ENCODE data around the gene CD164L2. TPM values are rescaled to one million over a fixed set of nuclear protein-coding genes. Genes with fewer than 3 reads are reported as not detected.
A peak's percentile ranks its signal among the peaks of the same experiment; 100 is the strongest.

The CD164L2 gene
- total RNA-seq, 4 donors from 2014 or later, result 5.9 to 14.3 (median 10.3) TPM

DNA sequence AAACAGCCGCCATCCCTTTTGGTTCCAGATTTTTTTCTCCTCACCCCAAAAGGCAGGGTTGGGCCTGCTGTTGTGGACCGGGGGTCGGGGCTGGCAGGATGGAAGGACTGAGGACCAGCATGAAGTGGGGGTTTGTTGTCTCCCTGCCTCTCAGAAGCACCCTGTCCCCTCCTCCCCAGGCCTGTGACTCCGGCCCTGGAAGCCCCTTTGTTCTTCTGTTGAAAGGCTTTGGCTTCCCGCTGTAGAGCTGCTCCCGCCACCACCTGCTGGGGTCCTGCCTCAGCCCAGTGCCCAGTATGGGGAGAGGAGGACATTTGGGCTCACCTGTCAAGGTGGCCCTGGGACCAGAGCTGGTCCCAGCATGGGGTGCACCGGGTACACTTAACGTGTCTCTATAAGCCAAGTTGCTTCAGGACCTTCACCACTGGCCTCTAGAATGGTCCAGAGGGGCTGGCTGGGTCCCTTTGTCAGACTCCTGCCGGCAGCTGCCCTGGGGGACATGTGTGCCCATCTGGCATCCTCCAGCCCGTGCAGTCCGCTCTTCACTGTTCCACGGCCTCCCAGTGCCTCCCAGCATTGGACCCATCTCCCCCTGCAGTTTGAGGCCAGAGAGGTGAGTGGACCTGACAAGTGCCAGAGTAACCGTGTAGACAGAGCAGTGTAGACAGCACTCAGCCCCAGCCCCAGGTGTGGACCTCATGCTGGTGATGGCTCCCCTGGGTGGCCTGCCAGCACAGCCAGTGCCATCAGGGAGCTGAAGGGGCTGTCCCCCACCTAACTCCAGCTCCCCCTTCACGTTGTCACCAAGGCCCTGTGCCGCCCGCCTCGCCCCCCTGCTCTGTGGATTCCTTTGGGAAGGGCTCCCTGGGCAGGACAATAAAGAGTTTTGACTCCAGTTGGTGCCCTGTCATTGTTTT, 47.4 kb downstream of the CD164L2 start:
- H3K4me3 ChIP-seq, result no peak overlapping the region
- peaks cover 58% of the 10 kb centered on the region for H3K36me3 ChIP-seq
- WGBS, result 89% methylated on average over 15 of the region's 17 CpGs
- peaks cover 6% of the 10 kb centered on the region for H3K4me1 ChIP-seq
- no peak for DNase-seq (ENCODE audit: low spot score in 2 of 2)
- no peaks in the 10 kb centered on the region for H3K27me3 ChIP-seq
- H3K9me3 ChIP-seq, result no peaks in the 10 kb centered on the region
- TF ChIP-seq EP300 (IDR thresholded peaks at IDR 0.05) (no peak), POLR2A (IDR thresholded peaks at IDR 0.05) (no peak)
- no peak overlapping the region for H3K27ac ChIP-seq

- peaks cover 63% of the 10 kb centered on the region for H3K36me3 ChIP-seq
- H3K4me1 ChIP-seq, result peaks cover 3% of the 10 kb centered on the region
- no peaks in the 10 kb centered on the region for H3K27me3 ChIP-seq
- H3K27ac ChIP-seq, result no peak overlapping the region
- no peaks in the 10 kb centered on the region for H3K9me3 ChIP-seq
- no peak for DNase-seq (ENCODE audit: low spot score in 2 of 2)
- no peak for TF ChIP-seq EP300 (IDR thresholded peaks at IDR 0.05)
- TF ChIP-seq POLR2A (IDR thresholded peaks at IDR 0.05), result no peak
- TF ChIP-seq, protein P1, sequence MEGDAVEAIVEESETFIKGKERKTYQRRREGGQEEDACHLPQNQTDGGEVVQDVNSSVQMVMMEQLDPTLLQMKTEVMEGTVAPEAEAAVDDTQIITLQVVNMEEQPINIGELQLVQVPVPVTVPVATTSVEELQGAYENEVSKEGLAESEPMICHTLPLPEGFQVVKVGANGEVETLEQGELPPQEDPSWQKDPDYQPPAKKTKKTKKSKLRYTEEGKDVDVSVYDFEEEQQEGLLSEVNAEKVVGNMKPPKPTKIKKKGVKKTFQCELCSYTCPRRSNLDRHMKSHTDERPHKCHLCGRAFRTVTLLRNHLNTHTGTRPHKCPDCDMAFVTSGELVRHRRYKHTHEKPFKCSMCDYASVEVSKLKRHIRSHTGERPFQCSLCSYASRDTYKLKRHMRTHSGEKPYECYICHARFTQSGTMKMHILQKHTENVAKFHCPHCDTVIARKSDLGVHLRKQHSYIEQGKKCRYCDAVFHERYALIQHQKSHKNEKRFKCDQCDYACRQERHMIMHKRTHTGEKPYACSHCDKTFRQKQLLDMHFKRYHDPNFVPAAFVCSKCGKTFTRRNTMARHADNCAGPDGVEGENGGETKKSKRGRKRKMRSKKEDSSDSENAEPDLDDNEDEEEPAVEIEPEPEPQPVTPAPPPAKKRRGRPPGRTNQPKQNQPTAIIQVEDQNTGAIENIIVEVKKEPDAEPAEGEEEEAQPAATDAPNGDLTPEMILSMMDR (IDR thresholded peaks at IDR 0.05), result no peak
- no peak for TF ChIP-seq POLR2AphosphoS5 (IDR thresholded peaks at IDR 0.05)
- no peak overlapping the region for H3K4me3 ChIP-seq
- 98% methylated on average over 11 of the region's 17 CpGs for WGBS
Observed at GRCh38 chr1:27333717-27334279, 49.3 kb downstream of the CD164L2 start.

DNA sequence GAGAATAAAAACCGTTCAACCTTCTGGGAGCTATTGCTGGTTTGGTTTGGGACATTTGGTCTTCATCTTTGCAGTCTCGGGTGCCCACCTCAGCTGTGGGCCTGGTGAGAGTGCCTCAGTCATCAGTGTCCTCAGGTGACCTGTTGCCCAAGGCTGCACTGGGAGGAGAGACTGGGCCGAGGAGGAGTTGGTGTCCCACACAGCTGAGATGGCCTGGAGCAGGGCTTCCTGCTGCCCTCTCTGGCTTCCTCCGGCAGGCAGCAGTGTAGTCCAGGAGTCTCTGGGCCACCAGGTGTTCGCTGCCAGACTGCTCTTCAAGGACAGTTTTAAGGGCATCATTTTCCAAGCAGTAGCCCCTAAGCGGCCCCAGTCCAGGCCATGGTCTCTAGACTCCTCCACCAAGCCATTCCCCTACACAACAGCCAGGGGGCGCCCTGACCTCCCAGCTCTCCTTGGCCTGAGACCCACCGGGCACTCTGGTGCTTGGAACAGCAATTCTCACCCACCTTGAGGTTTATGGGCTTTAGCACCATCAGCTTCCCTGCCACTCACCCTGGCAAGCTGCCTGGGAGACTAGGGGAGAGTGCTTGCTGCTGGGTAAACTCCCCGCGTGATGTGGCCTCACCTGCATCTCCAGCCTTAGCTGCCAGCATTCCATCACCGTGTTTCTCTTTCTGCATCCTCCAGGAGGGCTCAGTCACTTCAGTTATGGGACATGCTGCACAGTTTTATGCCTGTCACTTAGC, 50.4 kb downstream of the CD164L2 start:
- WGBS, result 61% methylated on average over 8 of the region's 11 CpGs
- H3K36me3 ChIP-seq, result peaks cover 67% of the 10 kb centered on the region
- H3K4me1 ChIP-seq, result peaks cover 3% of the 10 kb centered on the region
- no peaks in the 10 kb centered on the region for H3K27me3 ChIP-seq
- no peaks in the 10 kb centered on the region for H3K9me3 ChIP-seq
- no peak overlapping the region for H3K27ac ChIP-seq
- no peak for DNase-seq (ENCODE audit: low spot score in 2 of 2)
- no peak overlapping the region for H3K4me3 ChIP-seq
- TF ChIP-seq, protein P1 (IDR thresholded peaks at IDR 0.05), result peak; percentile 61 to 88
- TF ChIP-seq EP300 (IDR thresholded peaks at IDR 0.05) (no peak), POLR2A (IDR thresholded peaks at IDR 0.05) (no peak), POLR2AphosphoS5 (IDR thresholded peaks at IDR 0.05) (no peak)

DNA sequence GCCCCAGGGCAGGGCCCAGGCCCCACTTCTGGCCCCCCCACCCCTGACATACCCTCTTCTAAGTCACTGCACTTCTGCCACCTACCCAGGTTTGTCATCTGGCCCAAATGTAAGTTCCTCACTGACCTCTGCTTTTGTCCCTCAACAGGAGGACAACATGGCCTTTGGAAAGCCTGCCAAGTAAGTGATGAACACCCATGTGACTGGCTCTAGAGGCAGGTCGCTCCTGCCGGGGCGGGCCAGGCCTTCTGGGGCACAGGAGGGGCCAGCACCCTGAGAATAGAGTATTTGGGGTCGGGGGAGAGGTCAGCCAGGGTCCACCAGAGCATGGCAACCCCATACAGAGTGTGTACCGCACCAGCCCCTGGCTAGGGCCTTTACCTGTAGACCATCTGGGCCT, 51.2 kb downstream of the CD164L2 start:
- DNase-seq (ENCODE audit: low spot score in 2 of 2), result no peak
- H3K4me1 ChIP-seq, result peaks cover 11% of the 10 kb centered on the region
- H3K4me3 ChIP-seq, result no peak overlapping the region
- no peak overlapping the region for H3K27ac ChIP-seq
- WGBS, result 83% methylated on average over 5 of the region's 5 CpGs
- no peaks in the 10 kb centered on the region for H3K27me3 ChIP-seq
- H3K9me3 ChIP-seq, result no peaks in the 10 kb centered on the region
- no peak for TF ChIP-seq EP300 (IDR thresholded peaks at IDR 0.05)
- no peak for TF ChIP-seq POLR2AphosphoS5 (IDR thresholded peaks at IDR 0.05)
- TF ChIP-seq POLR2A (IDR thresholded peaks at IDR 0.05), result no peak
- TF ChIP-seq, protein P1 (IDR thresholded peaks at IDR 0.05), result no peak
- H3K36me3 ChIP-seq, result peaks cover 67% of the 10 kb centered on the region

DNA sequence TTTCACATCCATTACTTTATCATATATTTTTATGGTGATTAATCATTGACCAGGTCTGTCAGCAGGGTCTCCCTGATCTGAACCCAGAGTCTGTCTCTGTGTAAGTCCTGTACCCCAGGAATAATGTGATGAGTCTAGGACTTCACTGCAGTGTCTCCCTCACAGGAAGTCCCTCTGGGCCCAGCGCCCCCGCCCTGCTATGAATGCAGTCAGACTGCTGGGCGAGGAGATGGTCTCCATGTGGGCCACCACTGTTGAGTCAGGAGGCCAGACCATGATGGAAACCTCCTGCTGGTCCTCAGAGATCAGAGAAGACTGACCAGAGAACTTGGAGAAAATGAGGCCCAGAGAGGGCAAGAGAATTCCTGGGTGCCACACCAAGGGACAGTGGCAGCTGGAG, 51.7 kb downstream of the CD164L2 start:
- Histone ChIP-seq H3K36me3 (peaks cover 65% of the 10 kb centered on the region), H3K27ac (no peak overlapping the region), H3K9me3 (no peaks in the 10 kb centered on the region), H3K4me1 (peaks cover 16% of the 10 kb centered on the region), H3K27me3 (no peaks in the 10 kb centered on the region), H3K4me3 (no peak overlapping the region)
- TF ChIP-seq POLR2A (IDR thresholded peaks at IDR 0.05) (no peak), EP300 (IDR thresholded peaks at IDR 0.05) (no peak)
- TF ChIP-seq, protein P1 (IDR thresholded peaks at IDR 0.05), result no peak
- DNase-seq (ENCODE audit: low spot score in 2 of 2), result no peak
- WGBS, result 85% methylated on average over 3 of the region's 3 CpGs
